CD4-positive, alpha-beta T cell treated with Interleukin-4 for 4 hours (primary cell): ENCODE measurements around the gene MCM3AP.

Experiments
- DNase-seq: peaks from one replicate; pipeline ENCODE4 v3.0.0-alpha.2; 2020

MCM3AP gene

GRCh38 chr21:46199436-46200373, 85.7 kb downstream of the MCM3AP start:
- no peak for DNase-seq

- no peak for DNase-seq
These were observed 88.7 kb downstream of the MCM3AP start for GRCh38 chr21:46196733-46197132.

GRCh38 chr21:46195595-46196195, 89.7 kb downstream of the MCM3AP start:
- DNase-seq: no peak

DNA sequence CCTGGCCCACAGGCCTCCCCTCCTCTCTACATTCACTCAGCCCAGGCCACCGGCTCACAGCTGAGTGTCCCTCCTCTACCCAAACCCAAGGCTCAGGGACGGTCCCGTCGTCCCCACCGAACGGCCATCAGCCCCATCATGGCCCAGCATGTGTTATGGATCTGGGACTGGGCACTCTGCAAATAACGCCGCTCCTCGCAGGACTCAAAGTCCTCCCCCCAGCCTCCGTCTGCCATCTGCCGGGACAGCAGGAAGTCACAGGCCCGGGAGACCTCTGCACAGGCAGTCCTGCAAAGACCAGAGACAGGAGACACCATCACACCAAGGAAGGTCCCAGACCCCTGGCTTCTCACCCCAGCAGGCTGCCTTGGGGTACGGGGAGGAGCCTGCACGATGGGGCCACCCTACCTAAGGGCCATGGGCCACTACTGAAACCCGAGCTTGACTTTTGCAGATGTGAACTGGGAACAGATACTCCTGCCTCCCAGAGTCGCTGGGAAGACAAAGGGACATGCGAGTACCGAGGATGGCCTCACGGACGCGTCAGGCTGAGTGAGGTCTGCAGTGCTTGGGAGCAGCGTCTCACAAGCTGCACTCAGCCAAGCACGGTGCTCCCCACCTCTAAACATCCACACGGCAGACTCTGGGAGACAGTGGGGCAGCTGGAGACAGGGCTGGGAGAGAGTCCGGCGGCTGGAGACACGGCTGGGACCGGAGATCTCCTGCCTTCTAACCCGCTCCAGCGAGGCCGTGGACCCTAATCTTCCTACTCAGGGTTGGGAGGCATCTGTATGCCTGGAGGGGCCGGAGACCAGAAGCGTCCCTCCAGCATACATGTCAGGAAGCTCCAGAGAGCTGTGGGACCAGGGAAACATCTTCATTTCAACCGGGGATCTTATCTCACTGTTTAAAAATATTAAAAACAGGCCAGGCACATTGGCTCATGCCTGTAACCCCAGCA, 90.8 kb downstream of the MCM3AP start:
- no peak for DNase-seq

DNA sequence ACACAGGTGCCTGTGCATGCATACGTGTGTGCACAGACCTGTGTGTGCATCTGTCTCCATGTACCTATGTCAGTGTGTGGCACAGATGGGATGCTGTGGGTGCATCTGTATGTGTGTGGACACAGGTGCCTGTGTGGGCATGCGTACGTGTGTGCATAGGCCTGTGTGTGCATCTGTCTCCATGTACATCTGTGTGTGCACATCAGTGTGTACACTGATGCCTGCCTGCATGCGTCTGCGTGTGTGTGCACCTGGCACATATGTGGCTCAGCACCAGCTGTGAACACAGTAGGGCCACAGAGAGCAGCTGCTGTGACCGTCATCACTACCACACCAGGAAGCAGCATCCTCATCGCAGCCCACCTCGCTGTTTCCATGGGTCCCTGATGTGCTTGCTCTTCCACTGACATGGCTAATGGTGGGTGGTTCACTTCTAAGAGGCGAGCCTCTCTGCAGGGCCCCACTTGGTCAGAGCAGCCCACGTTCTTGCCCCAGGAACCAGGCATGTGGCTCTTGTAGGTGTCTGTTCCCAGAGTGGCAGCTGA, 91.5 kb downstream of the MCM3AP start:
- no peak for DNase-seq

DNA sequence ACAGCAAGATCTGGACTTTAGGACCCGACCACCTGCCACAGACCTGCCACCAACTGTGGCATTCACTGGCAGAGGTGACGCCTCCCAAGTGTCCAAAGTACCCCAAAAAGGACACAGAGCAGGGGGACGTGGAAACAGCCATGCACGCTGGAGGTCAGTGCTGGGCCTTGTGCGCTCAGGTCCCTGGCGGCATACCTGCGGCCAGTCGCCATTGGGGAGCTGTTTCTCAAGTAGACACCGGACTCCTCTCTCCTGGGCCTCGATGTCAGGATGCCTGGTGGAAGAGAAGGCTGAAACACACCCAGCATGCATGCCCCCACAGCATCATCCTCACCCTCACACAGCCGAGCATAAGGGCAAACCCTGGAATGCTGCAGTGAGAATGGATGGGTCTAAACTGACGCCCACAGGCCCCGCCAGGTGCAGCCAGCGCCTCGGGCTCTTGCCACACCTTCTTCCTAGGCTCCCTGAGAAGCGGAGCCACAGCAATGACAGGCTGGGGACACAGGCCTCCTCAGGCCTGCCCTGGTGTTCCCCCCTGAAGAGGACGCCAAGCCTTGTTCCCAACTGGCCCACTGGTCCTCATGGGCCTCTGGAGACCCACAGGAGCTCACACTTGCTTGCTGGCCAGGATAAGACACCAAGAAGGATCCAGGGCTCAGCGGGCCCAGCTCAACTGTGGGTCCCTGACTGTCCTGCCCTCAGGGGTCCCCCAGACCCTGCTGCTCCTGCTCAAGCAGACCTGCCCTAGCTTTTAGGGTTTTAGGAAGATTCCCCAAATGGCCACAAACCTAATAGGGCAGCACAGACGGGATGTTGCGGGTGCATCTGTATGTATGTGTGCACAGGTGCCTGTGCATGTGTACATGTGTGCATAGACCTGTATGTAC, 93.5 kb downstream of the MCM3AP start:
- DNase-seq: no peak

DNA sequence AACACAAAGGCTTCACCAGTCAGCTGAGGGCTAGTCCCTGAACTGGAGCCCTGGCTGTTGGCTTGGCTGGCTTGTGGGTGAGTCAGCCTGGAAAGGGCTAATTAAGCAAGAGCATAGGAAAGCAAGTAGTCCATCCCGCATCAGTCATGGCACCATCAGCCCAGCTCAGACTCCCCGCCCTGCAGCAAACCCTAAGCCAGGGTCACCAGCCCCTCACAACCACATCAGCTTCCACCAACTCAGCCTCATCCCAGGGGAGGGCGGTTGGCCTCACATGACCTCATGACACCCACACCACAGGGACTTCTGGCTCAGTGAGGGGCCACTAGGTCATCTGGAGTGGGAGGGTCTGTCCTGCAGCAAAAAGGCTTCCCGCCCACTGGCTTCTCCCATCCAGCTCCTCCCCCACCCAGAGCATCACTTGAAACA, 94.1 kb downstream of the MCM3AP start:
- DNase-seq: no peak

DNA sequence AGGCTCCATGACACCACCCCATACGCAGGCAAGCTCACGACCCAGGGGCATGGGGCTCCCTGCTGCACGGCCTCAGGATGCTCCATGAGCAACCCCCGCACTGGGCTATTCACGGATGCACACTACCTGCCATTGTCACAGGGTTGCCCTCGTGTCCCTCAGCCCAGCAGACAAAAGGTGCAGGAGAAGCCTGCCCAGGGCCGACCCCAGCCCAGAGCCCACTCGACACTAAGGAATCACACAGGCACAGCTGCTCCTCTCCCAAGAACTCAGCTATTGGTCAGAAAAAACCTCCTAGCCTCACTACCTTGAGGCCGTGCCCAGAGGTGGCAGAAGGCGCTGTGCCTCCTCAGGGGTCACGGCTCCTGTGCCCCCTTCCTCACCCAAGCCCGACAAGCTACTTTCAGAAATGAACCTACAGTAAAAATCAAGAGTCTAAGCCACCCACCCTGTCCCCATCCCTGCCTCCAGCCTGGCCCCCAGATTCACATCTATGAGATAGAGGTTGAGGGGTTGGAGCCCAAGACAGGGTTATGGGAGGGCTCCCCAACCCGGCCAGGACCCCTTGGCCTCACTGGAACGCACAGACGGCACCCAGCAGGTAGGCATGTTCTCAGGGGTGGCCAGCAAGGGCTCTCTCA, 94.8 kb downstream of the MCM3AP start:
- no peak for DNase-seq

GRCh38 chr21:46189959-46190490, 95.4 kb downstream of the MCM3AP start:
- no peak for DNase-seq

GRCh38 chr21:46189213-46189958, 96.0 kb downstream of the MCM3AP start:
- DNase-seq: no peak

DNA sequence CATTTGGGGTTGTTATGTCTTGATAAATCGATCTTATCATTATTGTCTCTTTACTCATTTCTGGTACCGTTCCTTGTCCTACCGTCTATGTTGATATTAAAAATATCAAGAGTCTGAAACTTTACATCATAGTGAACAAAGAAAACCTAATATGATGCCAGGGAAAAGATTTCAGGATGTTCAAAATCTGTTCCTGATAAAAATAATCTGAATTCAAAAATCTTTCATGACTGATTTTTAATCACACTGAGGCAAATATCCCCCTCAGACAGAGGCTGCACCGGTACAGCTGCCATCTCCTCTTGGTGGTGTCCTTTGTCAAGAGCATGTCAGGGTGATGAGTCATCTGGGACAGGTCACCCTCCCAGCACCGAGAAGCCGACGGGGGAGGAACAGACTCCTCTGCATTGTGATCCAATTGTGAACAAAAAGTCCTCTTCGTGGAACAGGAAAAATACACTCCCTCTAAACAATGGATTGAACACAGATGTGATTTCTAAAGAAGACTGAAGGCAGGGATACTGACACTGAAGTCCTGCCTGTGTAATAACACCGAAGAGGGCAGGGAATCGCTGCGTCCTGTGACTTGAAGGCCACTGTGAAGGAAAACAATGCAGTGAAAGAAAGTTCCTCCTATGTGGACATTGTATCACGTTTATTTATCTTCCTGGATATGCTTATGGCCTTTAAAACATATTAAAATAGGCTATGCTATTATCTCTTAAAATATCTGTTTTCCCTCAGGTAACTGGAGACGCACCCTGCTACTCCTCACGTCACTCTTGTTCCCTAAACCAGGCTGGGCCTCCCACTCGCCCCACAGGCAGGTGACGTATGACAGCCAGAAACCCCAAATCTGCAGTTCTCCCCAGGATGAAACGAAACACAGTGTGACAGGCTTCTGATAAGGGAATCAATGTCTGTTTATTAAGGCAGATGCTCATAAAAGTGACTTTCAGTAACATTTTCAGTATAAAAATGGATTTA, 96.9 kb downstream of the MCM3AP start:
- DNase-seq: no peak

DNA sequence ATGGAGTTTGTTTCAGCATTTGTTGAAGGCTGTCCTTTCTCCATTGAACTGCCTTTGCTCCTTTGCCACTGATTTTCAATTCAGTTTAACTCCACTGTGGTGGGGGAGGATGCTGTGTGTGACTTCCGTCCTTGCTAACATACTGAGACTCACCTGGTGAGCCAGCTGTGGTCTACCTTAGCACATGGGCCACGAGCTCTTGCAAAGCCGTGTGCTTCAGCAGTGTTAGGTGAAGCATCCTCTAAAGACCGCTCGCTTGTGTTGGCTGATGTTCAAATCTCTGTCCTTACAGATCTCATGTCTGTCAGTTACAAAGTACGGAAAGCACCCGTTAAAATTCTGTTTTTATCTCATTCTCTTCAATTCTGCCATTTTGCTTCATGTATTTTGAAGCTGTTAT, 97.6 kb downstream of the MCM3AP start:
- no peak for DNase-seq

DNA sequence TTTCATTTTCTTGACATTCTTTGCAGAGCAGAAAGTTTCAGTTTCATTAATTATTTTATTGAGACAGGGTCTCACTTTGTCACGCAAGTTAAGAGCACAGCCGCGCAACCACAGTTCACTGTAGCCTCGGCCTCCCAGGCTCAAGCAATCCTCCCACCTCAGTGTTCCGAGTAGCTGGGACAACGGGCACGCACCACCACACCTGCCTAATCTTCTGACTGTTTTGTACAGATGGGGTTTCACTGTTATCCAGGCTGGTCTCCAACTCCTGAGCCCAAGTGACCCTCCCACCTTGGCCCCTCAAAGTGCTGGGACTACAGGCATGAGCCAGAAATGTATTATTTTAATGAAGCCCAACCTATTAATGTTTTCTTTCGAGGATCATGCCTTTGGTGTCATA, 98.2 kb downstream of the MCM3AP start:
- no peak for DNase-seq

GRCh38 chr21:46185716-46186115, 99.7 kb downstream of the MCM3AP start:
- no peak for DNase-seq
